Pons (tissue), 1 donor: Measurements from ENCODE around the gene CD248.
"Not testable (repeated sequence)": the region's sequence is repeated elsewhere in the genome, so short reads cannot be mapped to it uniquely, and the experiment has no call there.

Experiments
- DNase-seq: peaks from one replicate; pipeline ENCODE4 v3.0.0-alpha.2; 2016; ENCODE audit warnings: low spot score

Gene CD248

GRCh38 chr11:66313321-66314185, 3.3 kb downstream of the CD248 start:
- DNase-seq, result no peak

GRCh38 chr11:66312549-66313320, 4.1 kb downstream of the CD248 start:
- peak; percentile 91 for DNase-seq

GRCh38 chr11:66311965-66312548, 4.8 kb downstream of the CD248 start:
- DNase-seq, result peak; percentile 87

GRCh38 chr11:66311470-66311964, 5.3 kb downstream of the CD248 start:
- DNase-seq, result no peak

- not testable (repeated sequence) for DNase-seq
Measured at GRCh38 chr11:66310803-66311440, 5.9 kb downstream of the CD248 start.

- DNase-seq, result no peak
Measured at GRCh38 chr11:66310324-66310723, 6.5 kb downstream of the CD248 start.

- no peak for DNase-seq
Measured at GRCh38 chr11:66309475-66309874, 7.4 kb downstream of the CD248 start.

- DNase-seq, result no peak
Measured at GRCh38 chr11:66302656-66303055, 14.2 kb downstream of the CD248 start.

- DNase-seq, result no peak
Measured at GRCh38 chr11:66299186-66299585, 17.7 kb downstream of the CD248 start.

GRCh38 chr11:66297610-66298009, 19.2 kb downstream of the CD248 start:
- no peak for DNase-seq

- DNase-seq, result no peak
Measured at GRCh38 chr11:66294626-66295620, 21.9 kb downstream of the CD248 start.

GRCh38 chr11:66293777-66294625, 22.8 kb downstream of the CD248 start:
- no peak for DNase-seq

GRCh38 chr11:66293352-66293751, 23.5 kb downstream of the CD248 start:
- no peak for DNase-seq

GRCh38 chr11:66292543-66293332, 24.1 kb downstream of the CD248 start:
- no peak for DNase-seq

- no peak for DNase-seq
Measured at GRCh38 chr11:66291706-66292542, 24.9 kb downstream of the CD248 start, which contains the start of gene TMEM151A. Gene TMEM151A, plus strand, starts transcription at chr11:66291894. Its CDS starts 120 bp downstream, at chr11:66292014.

GRCh38 chr11:66291303-66291705, 25.5 kb downstream of the CD248 start:
- DNase-seq, result no peak

- DNase-seq, result no peak
Measured at GRCh38 chr11:66290330-66290621, 26.6 kb downstream of the CD248 start.
